Glutamatergic neuron (in vitro differentiated cells): ENCODE data around the gene NOCT. TPM values are rescaled to one million over a fixed set of nuclear protein-coding genes. Genes with fewer than 3 reads are reported as not detected.

ENCODE experiments used
- DNase-seq: peaks from one replicate; pipeline ENCODE4 v3.0.0; 2022
- H3K27ac Mint-ChIP-seq: one replicate; pipeline ENCODE4 v1.8.0; 2020; ENCODE audit warnings: mild to moderate bottlenecking, mixed read lengths, inconsistent platforms; ENCODE audit not compliant: unreplicated experiment
- H3K27me3 Mint-ChIP-seq: one replicate; pipeline ENCODE4 v1.8.0; 2020; ENCODE audit warnings: mild to moderate bottlenecking, moderate library complexity, mixed read lengths, inconsistent platforms; ENCODE audit not compliant: unreplicated experiment
- H3K36me3 Mint-ChIP-seq: one replicate; pipeline ENCODE4 v1.8.0; 2020; ENCODE audit warnings: mild to moderate bottlenecking, mixed read lengths, inconsistent platforms; ENCODE audit not compliant: unreplicated experiment
- H3K4me1 Mint-ChIP-seq: one replicate; pipeline ENCODE4 v1.8.0; 2020; ENCODE audit warnings: mild to moderate bottlenecking, low read depth, mixed read lengths, inconsistent platforms; ENCODE audit not compliant: unreplicated experiment
- H3K4me3 Mint-ChIP-seq: one replicate; pipeline ENCODE4 v1.8.0; 2020; ENCODE audit warnings: mild to moderate bottlenecking, mixed read lengths, inconsistent platforms; ENCODE audit not compliant: unreplicated experiment
- H3K9me3 Mint-ChIP-seq: one replicate; pipeline ENCODE4 v1.8.0; 2020; ENCODE audit warnings: mild to moderate bottlenecking, moderate library complexity, mixed read lengths, inconsistent platforms; ENCODE audit not compliant: unreplicated experiment
- CTCF ChIP-seq: fragments of 200-600 bp; sonication (generic); IDR thresholded peaks from one replicate; pipeline ENCODE4 v1.5.0; 2021; ENCODE audit not compliant: partially characterized antibody, unreplicated experiment
- total RNA-seq: library from RNA; stranded (reverse); fragmentation: NEBNext Ultra II Directional; extraction: Animal tissue kit (Norgen Biotek cat#: 25700); gene quantifications from one replicate; pipeline ENCODE4 v1.2.1, GENCODE V29; 2021; ENCODE audit not compliant: unreplicated experiment

The NOCT gene
- total RNA-seq, 1 donor from 2014 or later, result 39.1 TPM

- Mint-ChIP-seq H3K36me3 (no peaks in the 10 kb centered on the region), H3K4me3 (no peak overlapping the region), H3K4me1 (peaks cover 14% of the 10 kb centered on the region), H3K27me3 (no peaks in the 10 kb centered on the region), H3K9me3 (peaks cover 6% of the 10 kb centered on the region), H3K27ac (no peak overlapping the region)
- TF ChIP-seq CTCF, result no peak
- no peak for DNase-seq
Observed at GRCh38 chr4:138977524-138977923, 38.1 kb upstream of the NOCT start.

- H3K27me3 Mint-ChIP-seq, result no peaks in the 10 kb centered on the region
- peaks cover 6% of the 10 kb centered on the region for H3K9me3 Mint-ChIP-seq
- DNase-seq, result no peak
- peaks cover 11% of the 10 kb centered on the region for H3K4me1 Mint-ChIP-seq
- H3K36me3 Mint-ChIP-seq, result no peaks in the 10 kb centered on the region
- H3K27ac Mint-ChIP-seq, result no peak overlapping the region
- H3K4me3 Mint-ChIP-seq, result no peak overlapping the region
- TF ChIP-seq CTCF, result no peak
Observed at GRCh38 chr4:138978028-138978585, 37.5 kb upstream of the NOCT start.

- H3K36me3 Mint-ChIP-seq, result no peaks in the 10 kb centered on the region
- H3K4me3 Mint-ChIP-seq, result no peak overlapping the region
- H3K9me3 Mint-ChIP-seq, result peaks cover 6% of the 10 kb centered on the region
- H3K27ac Mint-ChIP-seq, result no peak overlapping the region
- peaks cover 6% of the 10 kb centered on the region for H3K4me1 Mint-ChIP-seq
- no peak for DNase-seq
- no peak for TF ChIP-seq CTCF
- no peaks in the 10 kb centered on the region for H3K27me3 Mint-ChIP-seq
Observed at GRCh38 chr4:138978600-138978999, 37.0 kb upstream of the NOCT start.

GRCh38 chr4:138979742-138980141 is 35.8 kb upstream of the NOCT start:
- H3K27ac Mint-ChIP-seq, result no peak overlapping the region
- DNase-seq, result no peak
- no peaks in the 10 kb centered on the region for H3K27me3 Mint-ChIP-seq
- H3K9me3 Mint-ChIP-seq, result peaks cover 6% of the 10 kb centered on the region
- TF ChIP-seq CTCF, result no peak
- H3K4me3 Mint-ChIP-seq, result no peak overlapping the region
- peaks cover 5% of the 10 kb centered on the region for H3K4me1 Mint-ChIP-seq
- no peaks in the 10 kb centered on the region for H3K36me3 Mint-ChIP-seq

GRCh38 chr4:138981930-138982390 is 33.6 kb upstream of the NOCT start:
- Mint-ChIP-seq H3K27me3 (no peaks in the 10 kb centered on the region), H3K4me3 (no peak overlapping the region), H3K36me3 (no peaks in the 10 kb centered on the region), H3K4me1 (peaks cover 5% of the 10 kb centered on the region), H3K27ac (no peak overlapping the region), H3K9me3 (peaks cover 4% of the 10 kb centered on the region)
- no peak for DNase-seq
- TF ChIP-seq CTCF, result no peak
